Prostate gland (tissue), 2 donors: ENCODE data around the gene SARM1. TPM values are rescaled to one million over a fixed set of nuclear protein-coding genes. Genes with fewer than 3 reads are reported as not detected.

Experiments used
- DNase-seq: peaks from one replicate; pipeline ENCODE4 v3.0.0-alpha.2; 2019; ENCODE audit warnings: low spot score
- H3K27ac ChIP-seq, 2 donors: fragments of 200-600 bp; sonication (generic); 2 replicates each; pipeline ENCODE4 v1.5.1; 2017 to 2019
- H3K27me3 ChIP-seq: fragments of 200-600 bp; sonication (generic); replicated peaks from 2 replicates; pipeline ENCODE4 v1.5.1; 2019; ENCODE audit not compliant: insufficient read depth
- H3K36me3 ChIP-seq, 2 donors: fragments of 200-600 bp; sonication (generic); 1 replicate in 1 of 2; 2 replicates in 1 of 2; pipeline versions ENCODE4 v1.5.1 to v1.8.1; 2017 to 2019
- H3K4me1 ChIP-seq: fragments of 200-600 bp; sonication (generic); replicated peaks from 2 replicates; pipeline ENCODE4 v1.5.1; 2019
- H3K4me3 ChIP-seq, 2 donors: fragments of 200-600 bp; sonication (generic); 2 replicates each; pipeline ENCODE4 v1.5.1; 2017 to 2019
- H3K9me3 ChIP-seq: fragments of 200-600 bp; sonication (generic); 2 replicates; pipeline ENCODE4 v1.5.1; 2017
- CTCF ChIP-seq, 4 experiments: fragments of 200-600 bp in 2 of 4; fragments of 450-650 bp in 2 of 4; sonication (generic) in 2 of 4; IDR thresholded peaks; 1 replicate in 3 of 4; 2 replicates in 1 of 4; pipeline ENCODE4 v1.5.1; 2016 to 2019; ENCODE audit warnings: antibody characterized with exemption in 4 of 4, mild to moderate bottlenecking in 2 of 4, moderate library complexity in 2 of 4
- POLR2A ChIP-seq: fragments of 450-650 bp; IDR thresholded peaks from one replicate; pipeline ENCODE4 v1.6.1; 2016; ENCODE audit warnings: antibody characterized with exemption, mild to moderate bottlenecking
- POLR2AphosphoS5 ChIP-seq: sonication (generic); formaldehyde crosslinking; IDR thresholded peaks from one replicate; pipeline ENCODE4 v1.6.1; 2017; ENCODE audit warnings: antibody characterized with exemption
- WGBS: methylation state at CpG from one replicate; pipeline ENCODE4 v1.1.5; 2018; 5-methylcytosine and 5-hydroxymethylcytosine counted together
- intact Hi-C: fragments of 100-400 bp; cut with DNase I; formaldehyde crosslinking; loops from one replicate; pipeline ENCODE4 v1.14.2; 2022
- total RNA-seq, 2 donors: library from RNA; depleted of rRNA; stranded (reverse); fragments of >200 nt; gene quantifications; one replicate each; pipeline ENCODE4 v1.1.0, GENCODE V29; 2016

SARM1 gene
- total RNA-seq, 2 donors from 2014 or later = 20.6 to 21.4 TPM

GRCh38 chr17:28367641-28368305, 3.7 kb upstream of the SARM1 start:
- H3K27ac ChIP-seq = no peak overlapping the region

DNA sequence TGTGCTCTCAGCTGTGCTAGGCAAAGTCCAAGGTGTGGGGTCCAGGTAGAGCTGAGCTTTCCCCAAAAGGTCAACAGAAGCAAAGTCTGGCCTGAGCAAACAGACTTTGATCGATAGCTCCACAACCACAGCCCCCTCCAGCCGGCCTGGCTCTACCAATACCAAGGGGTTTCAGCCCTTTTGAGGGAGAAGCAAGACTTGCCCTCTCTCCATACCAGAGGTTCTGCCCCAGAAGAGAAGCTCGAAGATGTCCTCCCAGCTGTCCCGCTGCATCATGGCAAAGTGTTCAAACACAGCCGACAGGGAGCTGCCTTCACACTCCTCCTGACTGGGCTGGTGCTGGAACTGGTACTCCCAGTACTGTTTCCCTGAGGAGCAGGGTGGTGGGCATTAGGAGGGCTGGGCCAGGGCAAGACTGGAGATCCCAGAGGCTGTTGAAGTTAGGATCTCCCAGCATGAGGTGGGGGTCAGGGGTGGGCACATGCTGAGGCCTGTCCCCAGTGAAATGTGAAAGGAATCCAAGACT, 3.1 kb upstream of the SARM1 start:
- no peak for DNase-seq
- TF ChIP-seq POLR2A (no peak), CTCF (IDR thresholded peaks at IDR 0.05) (no peak)
- WGBS = 85% methylated on average over 5 of the region's 5 CpGs
- intact Hi-C loops = no loop called here
- no peak overlapping the region for H3K4me3 ChIP-seq
- H3K27me3 ChIP-seq = no peaks in the 10 kb centered on the region
- no peaks in the 10 kb centered on the region for H3K4me1 ChIP-seq
- H3K36me3 ChIP-seq = no peaks in the 10 kb centered on the region
- no peaks in the 10 kb centered on the region for H3K9me3 ChIP-seq
- no peak overlapping the region for H3K27ac ChIP-seq

More at GRCh38 chr17:28367641-28368305, 3.7 kb upstream of the SARM1 start:
- H3K9me3 ChIP-seq = no peaks in the 10 kb centered on the region
- no peaks in the 10 kb centered on the region for H3K36me3 ChIP-seq
- H3K27me3 ChIP-seq = no peaks in the 10 kb centered on the region
- no peaks in the 10 kb centered on the region for H3K4me1 ChIP-seq
- DNase-seq = no peak
- 79% methylated on average over 18 of the region's 21 CpGs for WGBS
- H3K4me3 ChIP-seq = no peak overlapping the region
- no peak for TF ChIP-seq POLR2A
- intact Hi-C loops = no loop called here

DNA sequence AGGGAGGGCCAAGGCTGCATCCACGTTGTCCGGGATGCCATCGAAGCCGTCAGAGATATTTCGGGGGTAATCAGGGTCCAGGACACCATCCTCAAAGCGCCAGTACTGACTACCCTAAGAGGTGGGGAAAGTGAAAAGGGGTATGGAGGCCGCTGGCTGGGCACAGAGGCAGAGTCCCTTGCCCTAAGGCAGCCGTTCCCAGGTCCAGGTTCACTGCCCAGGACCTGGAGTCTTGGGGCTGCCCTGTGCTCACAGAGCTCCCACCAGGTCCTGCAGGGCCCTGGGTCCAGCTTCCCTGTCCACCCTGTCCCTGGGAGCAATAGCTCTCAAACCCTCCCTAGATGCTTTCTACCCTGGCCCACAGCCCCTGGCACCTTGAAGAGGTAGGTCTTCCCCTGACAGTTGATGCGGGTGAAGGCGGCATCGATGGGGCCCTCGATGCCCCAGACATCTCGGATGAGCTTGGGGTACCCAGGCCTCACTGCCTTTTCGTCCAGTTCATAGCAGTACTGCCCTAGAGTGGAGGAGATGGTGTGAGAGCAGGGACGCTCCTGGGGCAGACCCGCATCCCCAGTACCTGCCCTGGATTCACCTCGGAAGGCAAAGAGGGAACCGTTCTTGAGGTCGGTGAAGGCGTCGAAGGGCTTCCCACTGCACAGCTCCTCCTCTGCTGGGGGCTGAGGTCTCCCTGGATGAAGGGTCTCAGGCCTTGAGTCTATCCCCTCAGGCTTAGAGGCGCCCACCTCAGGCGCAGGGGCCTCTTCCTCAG, 2.4 kb upstream of the SARM1 start:
- TF ChIP-seq POLR2AphosphoS5 = no peak
- TF ChIP-seq CTCF (IDR thresholded peaks at IDR 0.05) = no peak
- TF ChIP-seq POLR2A = no peak
- no peak overlapping the region for H3K4me3 ChIP-seq
- no peaks in the 10 kb centered on the region for H3K4me1 ChIP-seq
- WGBS = 87% methylated on average over 23 of the region's 23 CpGs
- intact Hi-C loops = no loop called here
- H3K27me3 ChIP-seq = no peaks in the 10 kb centered on the region
- DNase-seq = no peak
- H3K9me3 ChIP-seq = no peaks in the 10 kb centered on the region
- no peak overlapping the region for H3K27ac ChIP-seq
- no peaks in the 10 kb centered on the region for H3K36me3 ChIP-seq

DNA sequence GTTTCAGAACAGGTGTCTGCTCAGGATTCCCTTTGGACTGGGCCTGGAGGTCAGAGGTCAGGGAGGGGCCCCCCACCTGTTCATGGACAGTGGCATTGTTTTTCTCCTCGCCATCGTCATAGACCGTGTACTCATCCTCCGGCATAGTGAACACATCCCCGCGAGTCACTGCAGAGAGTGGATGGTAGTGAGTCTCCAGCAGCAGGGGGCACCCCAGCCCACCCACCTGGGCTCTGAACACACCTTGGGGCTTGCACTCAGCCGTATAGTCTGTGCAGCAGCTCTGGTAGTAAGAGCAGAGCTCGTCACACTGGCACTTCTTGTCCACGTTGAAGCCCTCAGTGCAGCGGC, 1.8 kb upstream of the SARM1 start:
- TF ChIP-seq POLR2AphosphoS5 = no peak
- TF ChIP-seq CTCF (IDR thresholded peaks at IDR 0.05) = no peak
- no peak for TF ChIP-seq POLR2A
- DNase-seq = no peak
- intact Hi-C loops = no loop called here
- no peaks in the 10 kb centered on the region for H3K9me3 ChIP-seq
- no peaks in the 10 kb centered on the region for H3K36me3 ChIP-seq
- no peak overlapping the region for H3K27ac ChIP-seq
- H3K27me3 ChIP-seq = no peaks in the 10 kb centered on the region
- 57% methylated on average over 10 of the region's 10 CpGs for WGBS
- no peak overlapping the region for H3K4me3 ChIP-seq
- H3K4me1 ChIP-seq = no peaks in the 10 kb centered on the region

DNA sequence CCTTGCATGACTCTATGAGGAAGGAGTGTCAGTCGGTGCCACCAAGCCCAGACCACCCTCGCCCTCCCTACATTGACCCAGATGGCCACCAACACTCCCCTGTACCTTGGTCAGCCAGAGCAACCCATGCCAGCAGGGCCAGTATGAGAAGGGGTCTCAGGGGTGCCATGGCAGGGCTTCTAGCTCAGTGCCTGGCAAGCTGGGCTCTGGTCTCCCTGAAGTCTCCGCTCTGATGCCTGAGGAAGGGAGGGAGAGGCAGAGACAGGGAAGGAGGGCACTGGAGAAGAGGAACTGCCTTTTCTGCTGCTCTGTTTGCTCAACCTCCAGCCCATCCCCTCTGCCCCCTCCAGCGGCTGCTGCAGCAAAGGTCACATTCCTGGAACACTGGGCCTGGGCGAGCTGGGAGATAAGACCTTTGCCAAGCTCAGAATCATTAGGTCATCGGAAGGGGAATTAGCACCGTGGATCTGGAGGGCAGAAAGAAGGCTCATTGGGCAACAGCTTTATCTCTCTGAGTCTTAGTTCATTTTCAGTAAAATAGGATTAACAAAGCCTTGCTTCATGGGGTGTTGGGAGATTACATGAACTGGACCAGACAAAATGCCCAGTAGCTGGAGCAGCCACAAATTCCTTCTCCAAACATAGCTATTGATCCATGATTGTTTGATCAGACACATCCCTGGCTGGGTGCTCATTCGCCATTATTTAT, 1.3 kb upstream of the SARM1 start, which contains the start of gene VTN:
VTN (minus strand) TSS at position 273 of the 709 bp plus-strand sequence; CDS start at position 169, 104 bp downstream.
- peak within 1 kb of the TSS; percentile 33 to 40 for H3K4me3 ChIP-seq

More for the DNA sequence above, 1.3 kb upstream of the SARM1 start, which contains the start of gene VTN:
- peak within 1 kb of the TSS; percentile 17 to 43 for H3K27ac ChIP-seq
- DNase-seq = no peak
- no peaks in the 10 kb centered on the region for H3K9me3 ChIP-seq
- WGBS = 28% methylated on average over 8 of the region's 8 CpGs
- no peaks in the 10 kb centered on the region for H3K4me1 ChIP-seq
- no peaks in the 10 kb centered on the region for H3K27me3 ChIP-seq
- TF ChIP-seq POLR2A = no peak
- TF ChIP-seq POLR2AphosphoS5 = no peak
- no peak for TF ChIP-seq CTCF (IDR thresholded peaks at IDR 0.05)
- intact Hi-C loops = no loop called here
- no peaks in the 10 kb centered on the region for H3K36me3 ChIP-seq
